ENCODE measurements around the gene BANK1.

BANK1 gene

DNA sequence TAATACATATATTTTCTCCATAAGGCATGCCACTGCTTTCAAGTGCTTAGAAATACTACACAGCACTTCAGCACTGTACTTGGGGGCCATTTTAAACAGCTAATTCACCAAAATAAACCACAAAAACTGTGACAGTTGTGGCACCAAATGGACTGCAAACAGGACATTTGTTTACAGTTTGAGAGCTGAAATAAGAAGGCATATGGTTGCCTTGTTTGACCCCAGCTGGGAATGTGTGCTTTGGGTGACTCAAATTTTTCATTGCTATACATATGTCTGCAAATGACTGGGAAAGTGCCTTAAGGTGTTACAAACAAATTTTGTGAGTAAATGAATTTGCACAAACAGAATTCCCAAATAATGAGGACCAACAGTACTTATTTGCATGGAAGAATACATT lies 124.2 kb downstream of the BANK1 start:
- Histone ChIP-seq H3K36me3 (ENCODE audit: control insufficient read depth, insufficient read depth, low read length) (no peaks in the 10 kb centered on the region), H3K27me3 (ENCODE audit: control insufficient read depth, insufficient read depth, low read length) (no peaks in the 10 kb centered on the region), H3K9ac (ENCODE audit: low read length) (no peak overlapping the region), H3K27ac (ENCODE audit: low read depth, low read length) (no peak overlapping the region), H3K4me1 (ENCODE audit: control insufficient read depth, insufficient read depth, low read length) (no peaks in the 10 kb centered on the region), H3K4me3 (ENCODE audit: low read length) (no peak overlapping the region)

DNA sequence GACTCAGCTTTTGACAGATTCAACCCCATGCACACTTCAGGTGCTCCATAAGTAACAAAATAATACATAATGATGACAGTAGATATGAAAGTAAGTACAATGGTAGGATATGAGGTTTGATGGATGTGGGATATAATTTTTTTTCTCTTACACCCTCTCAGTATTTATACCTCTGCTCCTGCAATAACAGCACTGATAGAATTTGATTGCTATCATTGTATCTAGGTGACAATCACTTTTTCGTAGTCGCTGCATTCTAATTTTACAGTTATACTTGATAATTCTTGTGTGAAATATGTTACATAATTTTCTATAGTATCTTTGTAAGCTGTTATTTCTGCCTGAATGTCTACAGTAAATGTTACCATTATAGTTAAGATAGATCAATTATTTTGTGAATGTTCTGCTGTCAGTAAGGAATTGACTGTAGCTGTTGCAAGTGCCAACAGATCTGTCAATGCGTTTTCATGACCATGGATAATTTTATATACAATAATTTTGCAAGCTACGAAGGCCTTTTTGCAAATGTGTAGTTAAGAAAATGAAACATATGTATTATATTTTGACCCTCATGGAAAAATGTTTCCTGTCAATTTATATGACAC lies 128.9 kb downstream of the BANK1 start:
- H3K36me3 ChIP-seq (ENCODE audit: control insufficient read depth, insufficient read depth, low read length), result no peaks in the 10 kb centered on the region
- no peak overlapping the region for H3K9ac ChIP-seq (ENCODE audit: low read length)
- H3K4me1 ChIP-seq (ENCODE audit: control insufficient read depth, insufficient read depth, low read length), result no peaks in the 10 kb centered on the region
- no peak overlapping the region for H3K27ac ChIP-seq (ENCODE audit: low read depth, low read length)
- H3K27me3 ChIP-seq (ENCODE audit: control insufficient read depth, insufficient read depth, low read length), result no peaks in the 10 kb centered on the region
- no peak overlapping the region for H3K4me3 ChIP-seq (ENCODE audit: low read length)

GRCh38 chr4:101921370-101921769 lies 130.8 kb downstream of the BANK1 start:
- Histone ChIP-seq H3K4me3 (ENCODE audit: low read length) (no peak overlapping the region), H3K27me3 (ENCODE audit: control insufficient read depth, insufficient read depth, low read length) (no peaks in the 10 kb centered on the region), H3K36me3 (ENCODE audit: control insufficient read depth, insufficient read depth, low read length) (no peaks in the 10 kb centered on the region), H3K4me1 (ENCODE audit: control insufficient read depth, insufficient read depth, low read length) (no peaks in the 10 kb centered on the region), H3K27ac (ENCODE audit: low read depth, low read length) (no peak overlapping the region), H3K9ac (ENCODE audit: low read length) (no peak overlapping the region)

DNA sequence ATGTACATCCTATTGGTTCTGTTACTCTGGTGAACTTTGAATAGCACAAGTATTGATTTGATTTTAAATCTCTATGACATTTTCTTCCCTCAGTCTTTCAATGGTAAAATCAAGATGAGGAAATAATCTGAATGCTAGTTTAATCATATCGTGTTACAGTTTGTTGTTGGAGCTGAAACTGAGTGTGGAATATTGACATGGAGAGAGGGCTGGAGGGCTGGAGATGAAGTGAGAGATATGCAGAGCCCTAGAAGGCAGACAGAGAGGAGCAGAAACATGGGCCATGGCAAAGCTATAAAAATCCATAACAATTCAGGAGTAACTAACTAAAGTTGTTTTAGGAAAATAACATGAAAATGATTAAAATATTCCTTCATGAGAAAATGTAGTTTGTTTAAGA lies 141.1 kb downstream of the BANK1 start:
- H3K9ac ChIP-seq (ENCODE audit: low read length), result no peak overlapping the region
- no peaks in the 10 kb centered on the region for H3K36me3 ChIP-seq (ENCODE audit: control insufficient read depth, insufficient read depth, low read length)
- H3K4me3 ChIP-seq (ENCODE audit: low read length), result no peak overlapping the region
- H3K27ac ChIP-seq (ENCODE audit: low read depth, low read length), result no peak overlapping the region
- H3K27me3 ChIP-seq (ENCODE audit: control insufficient read depth, insufficient read depth, low read length), result no peaks in the 10 kb centered on the region
- no peaks in the 10 kb centered on the region for H3K4me1 ChIP-seq (ENCODE audit: control insufficient read depth, insufficient read depth, low read length)

DNA sequence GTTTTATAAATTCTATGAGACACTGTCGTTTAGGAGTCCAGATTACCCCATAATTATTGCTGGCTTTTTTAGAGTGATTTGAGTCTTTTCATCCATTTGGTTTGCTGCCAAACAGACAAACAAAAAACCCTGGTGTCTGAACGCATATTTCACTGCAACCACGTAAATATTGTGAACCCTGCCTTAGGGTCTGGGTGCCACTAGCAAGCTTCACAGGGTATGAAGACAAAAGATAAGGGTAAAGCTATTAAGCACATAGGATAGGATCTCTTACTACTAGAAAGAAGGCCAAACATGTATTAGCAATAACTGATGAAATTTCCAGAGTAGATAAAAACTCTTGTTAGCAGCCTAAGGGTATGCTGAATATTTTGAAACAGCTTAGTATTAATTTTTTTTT lies 143.3 kb downstream of the BANK1 start:
- Histone ChIP-seq H3K36me3 (ENCODE audit: control insufficient read depth, insufficient read depth, low read length) (no peaks in the 10 kb centered on the region), H3K9ac (ENCODE audit: low read length) (no peak overlapping the region), H3K27me3 (ENCODE audit: control insufficient read depth, insufficient read depth, low read length) (no peaks in the 10 kb centered on the region), H3K4me1 (ENCODE audit: control insufficient read depth, insufficient read depth, low read length) (no peaks in the 10 kb centered on the region), H3K4me3 (ENCODE audit: low read length) (no peak overlapping the region), H3K27ac (ENCODE audit: low read depth, low read length) (no peak overlapping the region)

DNA sequence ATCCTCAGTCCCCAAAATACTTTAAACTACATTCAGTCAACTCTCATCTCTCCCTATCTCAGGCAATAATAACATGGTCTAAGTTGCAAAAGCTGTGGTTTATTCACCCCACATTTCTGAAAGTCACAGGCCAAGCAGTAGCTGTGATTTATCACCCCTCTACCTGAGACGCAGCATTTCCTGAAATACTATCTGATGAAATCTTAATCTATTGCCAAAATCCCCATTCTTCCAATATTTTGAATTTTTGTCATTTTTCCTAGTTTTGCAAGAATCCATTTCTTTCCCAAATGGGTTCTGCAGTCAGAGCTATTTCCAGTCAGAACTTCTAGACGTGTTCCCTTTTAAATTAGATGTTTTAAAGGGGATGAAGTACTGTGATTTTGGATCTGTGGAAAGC lies 148.3 kb downstream of the BANK1 start:
- Histone ChIP-seq H3K4me1 (ENCODE audit: control insufficient read depth, insufficient read depth, low read length) (no peaks in the 10 kb centered on the region), H3K4me3 (ENCODE audit: low read length) (no peak overlapping the region), H3K27ac (ENCODE audit: low read depth, low read length) (no peak overlapping the region), H3K27me3 (ENCODE audit: control insufficient read depth, insufficient read depth, low read length) (no peaks in the 10 kb centered on the region), H3K9ac (ENCODE audit: low read length) (no peak overlapping the region), H3K36me3 (ENCODE audit: control insufficient read depth, insufficient read depth, low read length) (no peaks in the 10 kb centered on the region)

- Histone ChIP-seq H3K4me3 (ENCODE audit: low read length) (no peak overlapping the region), H3K9ac (ENCODE audit: low read length) (no peak overlapping the region), H3K27me3 (ENCODE audit: control insufficient read depth, insufficient read depth, low read length) (no peaks in the 10 kb centered on the region), H3K27ac (ENCODE audit: low read depth, low read length) (no peak overlapping the region), H3K36me3 (ENCODE audit: control insufficient read depth, insufficient read depth, low read length) (no peaks in the 10 kb centered on the region), H3K4me1 (ENCODE audit: control insufficient read depth, insufficient read depth, low read length) (no peaks in the 10 kb centered on the region)
These were observed 151.4 kb downstream of the BANK1 start for GRCh38 chr4:101941816-101942358.

DNA sequence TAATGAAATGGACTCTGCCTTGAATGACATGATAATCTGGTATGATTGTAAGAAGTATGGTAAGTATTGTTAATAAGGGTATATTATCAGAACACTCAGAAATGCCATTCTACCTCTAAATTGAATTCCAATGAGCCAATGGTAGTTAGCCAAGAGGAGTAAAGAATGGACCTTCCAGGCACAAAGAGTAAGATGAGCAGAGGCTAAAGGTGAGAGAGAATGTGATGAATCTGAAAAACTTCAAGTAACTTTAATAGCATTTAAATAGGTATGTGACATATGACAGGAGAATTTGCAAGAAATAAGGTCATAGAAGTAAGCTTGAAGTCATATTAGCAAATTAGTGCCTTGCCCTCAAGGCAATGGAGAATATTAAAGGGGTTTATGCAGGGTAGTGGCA lies 152.4 kb downstream of the BANK1 start:
- Histone ChIP-seq H3K27ac (ENCODE audit: low read depth, low read length) (no peak overlapping the region), H3K4me3 (ENCODE audit: low read length) (no peak overlapping the region), H3K9ac (ENCODE audit: low read length) (no peak overlapping the region), H3K36me3 (ENCODE audit: control insufficient read depth, insufficient read depth, low read length) (no peaks in the 10 kb centered on the region), H3K4me1 (ENCODE audit: control insufficient read depth, insufficient read depth, low read length) (no peaks in the 10 kb centered on the region), H3K27me3 (ENCODE audit: control insufficient read depth, insufficient read depth, low read length) (no peaks in the 10 kb centered on the region)

GRCh38 chr4:101944649-101945048 lies 154.1 kb downstream of the BANK1 start:
- Histone ChIP-seq H3K4me1 (ENCODE audit: control insufficient read depth, insufficient read depth, low read length) (no peaks in the 10 kb centered on the region), H3K9ac (ENCODE audit: low read length) (no peak overlapping the region), H3K27ac (ENCODE audit: low read depth, low read length) (no peak overlapping the region), H3K27me3 (ENCODE audit: control insufficient read depth, insufficient read depth, low read length) (no peaks in the 10 kb centered on the region), H3K4me3 (ENCODE audit: low read length) (no peak overlapping the region), H3K36me3 (ENCODE audit: control insufficient read depth, insufficient read depth, low read length) (no peaks in the 10 kb centered on the region)

- no peaks in the 10 kb centered on the region for H3K27me3 ChIP-seq (ENCODE audit: control insufficient read depth, insufficient read depth, low read length)
- no peaks in the 10 kb centered on the region for H3K4me1 ChIP-seq (ENCODE audit: control insufficient read depth, insufficient read depth, low read length)
- no peak overlapping the region for H3K4me3 ChIP-seq (ENCODE audit: low read length)
- no peak overlapping the region for H3K27ac ChIP-seq (ENCODE audit: low read depth, low read length)
- no peak overlapping the region for H3K9ac ChIP-seq (ENCODE audit: low read length)
- no peaks in the 10 kb centered on the region for H3K36me3 ChIP-seq (ENCODE audit: control insufficient read depth, insufficient read depth, low read length)
These were observed 157.5 kb downstream of the BANK1 start for GRCh38 chr4:101948055-101948454.

- no peaks in the 10 kb centered on the region for H3K4me1 ChIP-seq (ENCODE audit: control insufficient read depth, insufficient read depth, low read length)
- no peak overlapping the region for H3K4me3 ChIP-seq (ENCODE audit: low read length)
- H3K36me3 ChIP-seq (ENCODE audit: control insufficient read depth, insufficient read depth, low read length), result no peaks in the 10 kb centered on the region
- no peak overlapping the region for H3K27ac ChIP-seq (ENCODE audit: low read depth, low read length)
- no peaks in the 10 kb centered on the region for H3K27me3 ChIP-seq (ENCODE audit: control insufficient read depth, insufficient read depth, low read length)
- no peak overlapping the region for H3K9ac ChIP-seq (ENCODE audit: low read length)
These were observed 158.4 kb downstream of the BANK1 start for GRCh38 chr4:101948951-101949350.

GRCh38 chr4:101950258-101950979 lies 159.9 kb downstream of the BANK1 start:
- H3K36me3 ChIP-seq (ENCODE audit: control insufficient read depth, insufficient read depth, low read length), result no peaks in the 10 kb centered on the region
- H3K4me1 ChIP-seq (ENCODE audit: control insufficient read depth, insufficient read depth, low read length), result no peaks in the 10 kb centered on the region
- H3K9ac ChIP-seq (ENCODE audit: low read length), result no peak overlapping the region
- no peak overlapping the region for H3K4me3 ChIP-seq (ENCODE audit: low read length)
- no peaks in the 10 kb centered on the region for H3K27me3 ChIP-seq (ENCODE audit: control insufficient read depth, insufficient read depth, low read length)
- no peak overlapping the region for H3K27ac ChIP-seq (ENCODE audit: low read depth, low read length)

GRCh38 chr4:101952985-101953384 lies 162.5 kb downstream of the BANK1 start:
- H3K9ac ChIP-seq (ENCODE audit: low read length), result no peak overlapping the region
- no peaks in the 10 kb centered on the region for H3K4me1 ChIP-seq (ENCODE audit: control insufficient read depth, insufficient read depth, low read length)
- H3K4me3 ChIP-seq (ENCODE audit: low read length), result no peak overlapping the region
- no peaks in the 10 kb centered on the region for H3K27me3 ChIP-seq (ENCODE audit: control insufficient read depth, insufficient read depth, low read length)
- H3K27ac ChIP-seq (ENCODE audit: low read depth, low read length), result no peak overlapping the region
- H3K36me3 ChIP-seq (ENCODE audit: control insufficient read depth, insufficient read depth, low read length), result no peaks in the 10 kb centered on the region
